ENCODE results near the gene VPS26A.

DNA sequence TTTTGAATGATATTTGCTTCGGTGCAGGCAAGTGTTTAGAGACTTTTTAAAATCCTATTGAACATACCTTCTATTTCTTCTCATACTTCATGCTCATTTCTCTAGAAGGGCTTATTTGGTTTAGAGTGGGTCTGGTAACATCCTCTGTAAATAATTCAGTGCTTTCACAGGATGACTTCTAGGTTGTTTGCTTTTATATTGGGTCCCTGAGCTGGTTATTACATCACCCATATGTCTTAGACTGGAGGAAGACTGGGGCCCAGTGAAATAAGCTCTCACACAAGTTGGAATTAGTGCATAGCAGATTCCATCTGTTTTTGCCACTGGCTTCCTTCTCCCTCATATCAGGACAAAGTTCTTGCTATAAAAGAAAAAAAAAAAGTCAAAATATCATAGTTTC lies 62.5 kb downstream of the VPS26A start:
- TF ChIP-seq, protein P1, sequence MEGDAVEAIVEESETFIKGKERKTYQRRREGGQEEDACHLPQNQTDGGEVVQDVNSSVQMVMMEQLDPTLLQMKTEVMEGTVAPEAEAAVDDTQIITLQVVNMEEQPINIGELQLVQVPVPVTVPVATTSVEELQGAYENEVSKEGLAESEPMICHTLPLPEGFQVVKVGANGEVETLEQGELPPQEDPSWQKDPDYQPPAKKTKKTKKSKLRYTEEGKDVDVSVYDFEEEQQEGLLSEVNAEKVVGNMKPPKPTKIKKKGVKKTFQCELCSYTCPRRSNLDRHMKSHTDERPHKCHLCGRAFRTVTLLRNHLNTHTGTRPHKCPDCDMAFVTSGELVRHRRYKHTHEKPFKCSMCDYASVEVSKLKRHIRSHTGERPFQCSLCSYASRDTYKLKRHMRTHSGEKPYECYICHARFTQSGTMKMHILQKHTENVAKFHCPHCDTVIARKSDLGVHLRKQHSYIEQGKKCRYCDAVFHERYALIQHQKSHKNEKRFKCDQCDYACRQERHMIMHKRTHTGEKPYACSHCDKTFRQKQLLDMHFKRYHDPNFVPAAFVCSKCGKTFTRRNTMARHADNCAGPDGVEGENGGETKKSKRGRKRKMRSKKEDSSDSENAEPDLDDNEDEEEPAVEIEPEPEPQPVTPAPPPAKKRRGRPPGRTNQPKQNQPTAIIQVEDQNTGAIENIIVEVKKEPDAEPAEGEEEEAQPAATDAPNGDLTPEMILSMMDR (conservative IDR thresholded peaks at IDR 0.05; ENCODE audit: low read depth, low read length) = no peak
- no peak for TF ChIP-seq EZH2 (IDR thresholded peaks at IDR 0.05; ENCODE audit: borderline replicate concordance, low read depth, low read length, poor library complexity, severe bottlenecking)
